Gastroesophageal sphincter (tissue), 3 donors: Measurements from ENCODE around the gene HLA-DPA1.

ENCODE experiments used
- POLR2A ChIP-seq, 2 donors: fragments of 450-650 bp; IDR thresholded peaks; one replicate each; pipeline ENCODE4 v1.6.1; 2017; ENCODE audit warnings: antibody characterized with exemption in 2 of 2, mild to moderate bottlenecking in 2 of 2, moderate library complexity in 1 of 2
- POLR2AphosphoS5 ChIP-seq: sonication (generic); formaldehyde crosslinking; IDR thresholded peaks from one replicate; pipeline ENCODE4 v1.6.1; 2017; ENCODE audit warnings: antibody characterized with exemption
- TF ChIP-seq, protein P1 (sequence below), 4 experiments: fragments of 200-600 bp in 2 of 4; fragments of 450-650 bp in 2 of 4; sonication (generic) in 1 of 4; IDR thresholded peaks; one replicate each; pipeline ENCODE4 v1.5.1; 2017 to 2019; ENCODE audit warnings: antibody characterized with exemption in 4 of 4, mild to moderate bottlenecking in 2 of 4, moderate library complexity in 2 of 4

DNA sequence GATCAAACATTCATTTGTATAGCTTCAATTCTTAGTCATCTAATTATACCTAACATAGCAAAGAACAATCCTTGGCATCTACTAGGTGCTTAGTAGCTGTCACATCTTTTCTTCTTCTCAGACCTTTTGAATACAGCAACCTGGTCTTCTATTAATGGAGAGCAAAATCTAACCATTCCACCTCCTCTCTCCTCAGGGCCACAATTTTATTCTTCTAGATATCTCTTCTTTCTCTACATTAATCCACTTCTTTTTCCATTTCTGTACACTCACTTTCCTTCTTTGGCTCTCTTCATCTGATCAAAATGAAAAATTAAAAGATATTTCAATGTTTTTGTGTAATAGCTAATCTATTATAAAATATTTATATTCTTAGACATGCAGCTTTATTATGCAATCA lies 55.0 kb downstream of the HLA-DPA1 start:
- TF ChIP-seq, protein P1, sequence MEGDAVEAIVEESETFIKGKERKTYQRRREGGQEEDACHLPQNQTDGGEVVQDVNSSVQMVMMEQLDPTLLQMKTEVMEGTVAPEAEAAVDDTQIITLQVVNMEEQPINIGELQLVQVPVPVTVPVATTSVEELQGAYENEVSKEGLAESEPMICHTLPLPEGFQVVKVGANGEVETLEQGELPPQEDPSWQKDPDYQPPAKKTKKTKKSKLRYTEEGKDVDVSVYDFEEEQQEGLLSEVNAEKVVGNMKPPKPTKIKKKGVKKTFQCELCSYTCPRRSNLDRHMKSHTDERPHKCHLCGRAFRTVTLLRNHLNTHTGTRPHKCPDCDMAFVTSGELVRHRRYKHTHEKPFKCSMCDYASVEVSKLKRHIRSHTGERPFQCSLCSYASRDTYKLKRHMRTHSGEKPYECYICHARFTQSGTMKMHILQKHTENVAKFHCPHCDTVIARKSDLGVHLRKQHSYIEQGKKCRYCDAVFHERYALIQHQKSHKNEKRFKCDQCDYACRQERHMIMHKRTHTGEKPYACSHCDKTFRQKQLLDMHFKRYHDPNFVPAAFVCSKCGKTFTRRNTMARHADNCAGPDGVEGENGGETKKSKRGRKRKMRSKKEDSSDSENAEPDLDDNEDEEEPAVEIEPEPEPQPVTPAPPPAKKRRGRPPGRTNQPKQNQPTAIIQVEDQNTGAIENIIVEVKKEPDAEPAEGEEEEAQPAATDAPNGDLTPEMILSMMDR (IDR thresholded peaks at IDR 0.05): no peak
- TF ChIP-seq POLR2A (IDR thresholded peaks at IDR 0.05) (no peak), POLR2AphosphoS5 (no peak)
